ENCODE data around the gene SETBP1.
A peak's percentile ranks its signal among the peaks of the same experiment; 100 is the strongest.

The SETBP1 gene

GRCh38 chr18:44986933-44987332 lies 306.2 kb downstream of the SETBP1 start:
- TF ChIP-seq, protein P1, sequence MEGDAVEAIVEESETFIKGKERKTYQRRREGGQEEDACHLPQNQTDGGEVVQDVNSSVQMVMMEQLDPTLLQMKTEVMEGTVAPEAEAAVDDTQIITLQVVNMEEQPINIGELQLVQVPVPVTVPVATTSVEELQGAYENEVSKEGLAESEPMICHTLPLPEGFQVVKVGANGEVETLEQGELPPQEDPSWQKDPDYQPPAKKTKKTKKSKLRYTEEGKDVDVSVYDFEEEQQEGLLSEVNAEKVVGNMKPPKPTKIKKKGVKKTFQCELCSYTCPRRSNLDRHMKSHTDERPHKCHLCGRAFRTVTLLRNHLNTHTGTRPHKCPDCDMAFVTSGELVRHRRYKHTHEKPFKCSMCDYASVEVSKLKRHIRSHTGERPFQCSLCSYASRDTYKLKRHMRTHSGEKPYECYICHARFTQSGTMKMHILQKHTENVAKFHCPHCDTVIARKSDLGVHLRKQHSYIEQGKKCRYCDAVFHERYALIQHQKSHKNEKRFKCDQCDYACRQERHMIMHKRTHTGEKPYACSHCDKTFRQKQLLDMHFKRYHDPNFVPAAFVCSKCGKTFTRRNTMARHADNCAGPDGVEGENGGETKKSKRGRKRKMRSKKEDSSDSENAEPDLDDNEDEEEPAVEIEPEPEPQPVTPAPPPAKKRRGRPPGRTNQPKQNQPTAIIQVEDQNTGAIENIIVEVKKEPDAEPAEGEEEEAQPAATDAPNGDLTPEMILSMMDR (IDR thresholded peaks at IDR 0.05; ENCODE audit: insufficient read depth, low read depth, low read length, missing control alignments): no peak
- H3K4me3 ChIP-seq (ENCODE audit: low read depth, low read length): no peak overlapping the region
- no peak for DNase-seq (ENCODE audit: low read depth)

DNA sequence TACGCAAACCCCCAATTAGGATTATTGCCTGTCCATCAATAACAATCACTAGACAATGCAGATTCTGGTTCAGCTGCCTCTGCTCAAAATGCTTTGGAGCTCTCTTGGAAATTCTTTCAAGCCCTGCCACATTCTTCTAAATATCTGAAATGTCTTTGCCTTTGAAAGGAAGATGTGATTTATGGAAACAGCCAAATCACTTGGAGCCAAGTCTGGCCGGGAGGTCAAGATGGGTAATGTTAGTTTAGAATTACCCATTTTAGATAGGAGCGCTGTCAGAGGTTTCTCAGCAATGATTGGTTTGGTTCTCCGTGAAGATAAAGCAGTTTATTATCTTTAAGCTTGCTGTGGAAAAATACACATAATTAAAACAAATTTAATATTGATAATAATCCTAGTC lies 306.7 kb downstream of the SETBP1 start:
- DNase-seq (ENCODE audit: low read depth): no peak

DNA sequence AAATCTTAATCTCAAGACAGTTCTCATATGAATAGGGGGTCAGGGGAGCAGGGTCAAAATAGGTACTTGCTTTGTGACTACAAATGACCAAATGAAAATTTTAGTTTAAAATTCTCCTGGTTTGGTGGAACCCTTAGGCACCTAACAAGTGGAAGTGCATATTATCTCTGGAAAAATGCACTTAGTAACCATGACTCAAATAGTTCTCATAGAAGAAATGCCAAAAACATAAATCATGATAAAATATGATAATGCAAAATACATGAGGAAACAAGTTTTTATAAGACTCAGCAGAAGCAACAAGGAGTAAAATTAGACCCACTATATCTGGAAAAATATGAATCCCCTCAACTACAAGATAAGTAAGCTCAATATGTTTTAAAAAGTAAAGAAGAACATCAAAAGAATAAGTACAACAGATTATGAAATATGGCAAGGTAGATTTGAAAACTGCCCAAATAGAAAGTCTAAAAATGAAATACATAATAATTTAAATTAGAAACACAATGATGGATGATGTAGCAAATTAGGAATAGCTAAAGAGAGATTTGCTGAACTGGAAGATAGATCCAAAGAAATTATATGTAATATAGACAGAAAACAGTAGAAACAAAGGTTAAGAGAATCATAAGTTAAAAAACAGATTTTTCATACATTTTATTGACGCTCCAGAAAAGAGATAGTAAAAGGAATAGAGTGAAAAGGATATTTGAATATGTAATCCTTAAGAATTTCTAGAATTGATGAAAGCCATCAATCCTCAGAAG lies 308.3 kb downstream of the SETBP1 start:
- no peak for DNase-seq (ENCODE audit: low read depth)
- TF ChIP-seq, protein P1 (IDR thresholded peaks at IDR 0.05; ENCODE audit: insufficient read depth, low read depth, low read length, missing control alignments): no peak
- H3K4me3 ChIP-seq (ENCODE audit: low read depth, low read length): no peak overlapping the region

More for the DNA sequence above, 306.7 kb downstream of the SETBP1 start:
- TF ChIP-seq, protein P1 (IDR thresholded peaks at IDR 0.05; ENCODE audit: insufficient read depth, low read depth, low read length, missing control alignments): no peak
- no peak overlapping the region for H3K4me3 ChIP-seq (ENCODE audit: low read depth, low read length)

- TF ChIP-seq, protein P1 (IDR thresholded peaks at IDR 0.05; ENCODE audit: insufficient read depth, low read depth, low read length, missing control alignments): no peak
- no peak overlapping the region for H3K4me3 ChIP-seq (ENCODE audit: low read depth, low read length)
- DNase-seq (ENCODE audit: low read depth): peak; percentile 35
Measured at GRCh38 chr18:44996261-44996660, 315.6 kb downstream of the SETBP1 start.

DNA sequence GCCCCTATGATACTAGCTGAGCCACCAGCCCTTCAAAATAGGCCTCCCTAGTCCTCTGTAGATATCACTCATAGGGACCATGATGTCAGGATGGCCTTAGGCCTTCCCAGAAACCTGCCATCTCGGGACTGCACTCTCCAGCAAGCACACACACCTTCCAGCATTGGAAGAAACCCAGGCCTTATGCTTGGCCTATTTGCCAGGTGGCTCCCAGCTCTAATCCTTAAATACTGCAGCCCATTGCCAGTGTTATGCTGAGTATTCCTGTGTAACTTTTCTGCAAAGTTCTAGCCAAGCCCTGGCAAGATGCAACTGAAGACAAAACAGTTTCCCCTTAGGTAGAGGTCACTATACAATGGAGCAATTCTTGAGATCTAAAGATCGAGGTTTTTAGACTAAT lies 316.5 kb downstream of the SETBP1 start:
- TF ChIP-seq, protein P1 (IDR thresholded peaks at IDR 0.05; ENCODE audit: insufficient read depth, low read depth, low read length, missing control alignments): no peak
- H3K4me3 ChIP-seq (ENCODE audit: low read depth, low read length): no peak overlapping the region
- no peak for DNase-seq (ENCODE audit: low read depth)

GRCh38 chr18:44998360-44998759 lies 317.7 kb downstream of the SETBP1 start:
- H3K4me3 ChIP-seq (ENCODE audit: low read depth, low read length): no peak overlapping the region
- DNase-seq (ENCODE audit: low read depth): no peak
- TF ChIP-seq, protein P1 (IDR thresholded peaks at IDR 0.05; ENCODE audit: insufficient read depth, low read depth, low read length, missing control alignments): no peak
